Ectodermal cell (in vitro differentiated cells): Measurements from ENCODE around the gene GCNT1. TPM values are rescaled to one million over a fixed set of nuclear protein-coding genes. Genes with fewer than 3 reads are reported as not detected.

ENCODE experiments used
- H3K27ac ChIP-seq: 2 replicates; pipeline ENCODE4 v1.7.0; 2013; ENCODE audit warnings: mild to moderate bottlenecking, low read depth, low read length; ENCODE audit not compliant: insufficient read depth, poor library complexity, severe bottlenecking
- H3K27me3 ChIP-seq: 2 replicates; pipeline ENCODE4 v1.7.0; 2013; ENCODE audit warnings: mild to moderate bottlenecking, low read length; ENCODE audit not compliant: insufficient read depth, control insufficient read depth, poor library complexity, severe bottlenecking
- H3K36me3 ChIP-seq: one replicate; pipeline ENCODE4 v1.7.0; 2013; ENCODE audit warnings: low read length; ENCODE audit not compliant: control insufficient read depth, insufficient read depth
- H3K4me1 ChIP-seq: one replicate; pipeline ENCODE4 v1.7.0; 2013; ENCODE audit warnings: low read length; ENCODE audit not compliant: control insufficient read depth, insufficient read depth
- H3K4me3 ChIP-seq: 2 replicates; pipeline ENCODE4 v1.7.0; 2013; ENCODE audit warnings: low read depth, low read length, control low read depth; ENCODE audit not compliant: insufficient read depth
- H3K9me3 ChIP-seq: 2 replicates; pipeline ENCODE4 v1.7.0; 2013; ENCODE audit warnings: mild to moderate bottlenecking, low read length, moderate library complexity; ENCODE audit not compliant: control insufficient read depth
- WGBS, 2 experiments: methylation state at CpG; one replicate each; pipeline ENCODE4 v1.1.7; 2013; ENCODE audit warnings: missing lambda C conversion rate in 2 of 2; 5-methylcytosine and 5-hydroxymethylcytosine counted together
- polyA plus RNA-seq, 4 experiments: library from polyadenylated mRNA; stranded (reverse); fragments of 50-300 nt; gene quantifications; one replicate each; pipeline ENCODE4 v1.2.3, GENCODE V29; 2013

GCNT1 gene
- polyA plus RNA-seq (2013, experiment 1 of 4), result 16.7 TPM
- 30.3 TPM for polyA plus RNA-seq (2013, experiment 2 of 4)
- 14.2 TPM for polyA plus RNA-seq (2013, experiment 3 of 4)
- 19.1 TPM for polyA plus RNA-seq (2013, experiment 4 of 4)

- peaks cover 20% of the 10 kb centered on the region for H3K27me3 ChIP-seq
Measured at GRCh38 chr9:76458903-76459693, at the start of gene GCNT1. Gene GCNT1, plus strand, starts transcription at chr9:76459182. Its CDS starts 43,200 bp downstream, at chr9:76502382.

GRCh38 chr9:76412638-76413037 lies 46.3 kb upstream of the GCNT1 start:
- no peaks in the 10 kb centered on the region for H3K4me1 ChIP-seq
- WGBS, 2 experiments, result 74 to 94% methylated on average over 2 of the region's 2 CpGs
- no peak overlapping the region for H3K4me3 ChIP-seq

More at GRCh38 chr9:76458903-76459693, at the start of gene GCNT1:
- Histone ChIP-seq H3K27ac (no peak within 1 kb of the TSS), H3K4me3 (peak within 1 kb of the TSS; percentile 64), H3K9me3 (no peaks in the 10 kb centered on the region), H3K36me3 (no peaks in the 10 kb centered on the region), H3K4me1 (peaks cover 4% of the 10 kb centered on the region)
- WGBS, 2 experiments, result 1% methylated on average over 65 of the region's 65 CpGs

GRCh38 chr9:76413658-76414057 lies 45.3 kb upstream of the GCNT1 start:
- H3K4me3 ChIP-seq, result no peak overlapping the region
- no peak overlapping the region for H3K27ac ChIP-seq
- no peaks in the 10 kb centered on the region for H3K36me3 ChIP-seq
- no peaks in the 10 kb centered on the region for H3K9me3 ChIP-seq
- H3K27me3 ChIP-seq, result no peaks in the 10 kb centered on the region
- no peaks in the 10 kb centered on the region for H3K4me1 ChIP-seq

More at GRCh38 chr9:76412638-76413037, 46.3 kb upstream of the GCNT1 start:
- no peaks in the 10 kb centered on the region for H3K36me3 ChIP-seq
- H3K27ac ChIP-seq, result no peak overlapping the region
- H3K9me3 ChIP-seq, result no peaks in the 10 kb centered on the region
- H3K27me3 ChIP-seq, result no peaks in the 10 kb centered on the region

GRCh38 chr9:76414661-76415060 lies 44.3 kb upstream of the GCNT1 start:
- H3K27me3 ChIP-seq, result no peaks in the 10 kb centered on the region
- H3K27ac ChIP-seq, result no peak overlapping the region
- no peaks in the 10 kb centered on the region for H3K9me3 ChIP-seq
- no peaks in the 10 kb centered on the region for H3K36me3 ChIP-seq
- H3K4me1 ChIP-seq, result no peaks in the 10 kb centered on the region
- WGBS, 2 experiments, result 83 to 85% methylated on average over 4 of the region's 4 CpGs
- H3K4me3 ChIP-seq, result no peak overlapping the region

- WGBS, 2 experiments, result 90 to 93% methylated on average over 2 of the region's 2 CpGs
- H3K36me3 ChIP-seq, result no peaks in the 10 kb centered on the region
- no peaks in the 10 kb centered on the region for H3K27me3 ChIP-seq
- H3K9me3 ChIP-seq, result no peaks in the 10 kb centered on the region
- H3K27ac ChIP-seq, result no peak overlapping the region
- H3K4me3 ChIP-seq, result no peak overlapping the region
- no peaks in the 10 kb centered on the region for H3K4me1 ChIP-seq
Measured at GRCh38 chr9:76415154-76415553, 43.8 kb upstream of the GCNT1 start.

GRCh38 chr9:76415731-76416130 lies 43.3 kb upstream of the GCNT1 start:
- H3K4me3 ChIP-seq, result no peak overlapping the region
- no peak overlapping the region for H3K27ac ChIP-seq
- H3K4me1 ChIP-seq, result no peaks in the 10 kb centered on the region

GRCh38 chr9:76417394-76417793 lies 41.6 kb upstream of the GCNT1 start:
- Histone ChIP-seq H3K4me3 (no peak overlapping the region), H3K27me3 (no peaks in the 10 kb centered on the region), H3K9me3 (no peaks in the 10 kb centered on the region), H3K27ac (no peak overlapping the region), H3K36me3 (no peaks in the 10 kb centered on the region), H3K4me1 (no peaks in the 10 kb centered on the region)
- WGBS, 2 experiments, result 0% methylated on average over 1 of the region's 1 CpG

More at GRCh38 chr9:76415731-76416130, 43.3 kb upstream of the GCNT1 start:
- Histone ChIP-seq H3K36me3 (no peaks in the 10 kb centered on the region), H3K9me3 (no peaks in the 10 kb centered on the region), H3K27me3 (no peaks in the 10 kb centered on the region)

GRCh38 chr9:76419782-76420380 lies 39.1 kb upstream of the GCNT1 start:
- Histone ChIP-seq H3K4me1 (no peaks in the 10 kb centered on the region), H3K27me3 (no peaks in the 10 kb centered on the region), H3K9me3 (no peaks in the 10 kb centered on the region), H3K36me3 (no peaks in the 10 kb centered on the region), H3K4me3 (no peak overlapping the region), H3K27ac (no peak overlapping the region)
- WGBS, 2 experiments, result 94 to 96% methylated on average over 2 of the region's 2 CpGs

- no peaks in the 10 kb centered on the region for H3K9me3 ChIP-seq
- H3K27me3 ChIP-seq, result no peaks in the 10 kb centered on the region
- H3K4me3 ChIP-seq, result no peak overlapping the region
- WGBS, 2 experiments, result 50 to 100% methylated on average over 1 to 2 of the region's 2 CpGs
- no peaks in the 10 kb centered on the region for H3K36me3 ChIP-seq
- H3K4me1 ChIP-seq, result no peaks in the 10 kb centered on the region
- no peak overlapping the region for H3K27ac ChIP-seq
Measured at GRCh38 chr9:76423216-76424177, 35.5 kb upstream of the GCNT1 start.
